IMR-90 (cell line): ENCODE results near the gene BIRC5.

Source experiments
- CHD1 ChIP-seq: IDR thresholded peaks from 2 replicates; pipeline ENCODE4 v1.6.1; 2012; ENCODE audit warnings: low read depth, low read length, improper control_type of control experiment
- FOS ChIP-seq: fragments of 150-350 bp; IDR thresholded peaks from 2 replicates; pipeline ENCODE4 v1.6.1; 2016; ENCODE audit warnings: low read depth, low read length
- MAFK ChIP-seq: IDR thresholded peaks from 2 replicates; pipeline ENCODE4 v1.6.1; 2012; ENCODE audit warnings: low read depth, low read length, improper control_type of control experiment
- MXI1 ChIP-seq: IDR thresholded peaks from 2 replicates; pipeline ENCODE4 v1.6.1; 2012; ENCODE audit warnings: low read depth, mild to moderate bottlenecking, low read length, moderate library complexity, borderline replicate concordance
- NFE2L2 ChIP-seq: fragments of 150-350 bp; IDR thresholded peaks from 2 replicates; pipeline ENCODE4 v1.6.1; 2016; ENCODE audit warnings: low read depth, mild to moderate bottlenecking, low read length
- POLR2A ChIP-seq: IDR thresholded peaks from 2 replicates; pipeline ENCODE4 v1.6.1; 2012; ENCODE audit warnings: mild to moderate bottlenecking, low read depth, low read length
- RAD21 ChIP-seq: IDR thresholded peaks from 2 replicates; pipeline ENCODE4 v1.6.1; 2012; ENCODE audit warnings: low read length, improper control_type of control experiment
- RFX5 ChIP-seq: IDR thresholded peaks from 2 replicates; pipeline ENCODE4 v1.8.0; 2012; ENCODE audit warnings: low read depth, mild to moderate bottlenecking, low read length, moderate library complexity
- SMC3 ChIP-seq: fragments of 150-350 bp; IDR thresholded peaks from 2 replicates; pipeline ENCODE4 v1.6.1; 2016; ENCODE audit warnings: low read depth, mild to moderate bottlenecking, antibody characterized with exemption, low read length, moderate library complexity
- USF2 ChIP-seq: fragments of 150-350 bp; IDR thresholded peaks from 2 replicates; pipeline ENCODE4 v1.6.1; 2017; ENCODE audit warnings: mild to moderate bottlenecking, antibody characterized with exemption, low read length, low read depth
- TF ChIP-seq, protein P1 (sequence below): conservative IDR thresholded peaks from 2 replicates; pipeline ENCODE4 v1.5.1; 2012; ENCODE audit warnings: mild to moderate bottlenecking, low read depth, low read length, improper control_type of control experiment

GRCh38 chr17:78263736-78264340 is 49.8 kb downstream of the BIRC5 start:
- TF ChIP-seq, protein P1, sequence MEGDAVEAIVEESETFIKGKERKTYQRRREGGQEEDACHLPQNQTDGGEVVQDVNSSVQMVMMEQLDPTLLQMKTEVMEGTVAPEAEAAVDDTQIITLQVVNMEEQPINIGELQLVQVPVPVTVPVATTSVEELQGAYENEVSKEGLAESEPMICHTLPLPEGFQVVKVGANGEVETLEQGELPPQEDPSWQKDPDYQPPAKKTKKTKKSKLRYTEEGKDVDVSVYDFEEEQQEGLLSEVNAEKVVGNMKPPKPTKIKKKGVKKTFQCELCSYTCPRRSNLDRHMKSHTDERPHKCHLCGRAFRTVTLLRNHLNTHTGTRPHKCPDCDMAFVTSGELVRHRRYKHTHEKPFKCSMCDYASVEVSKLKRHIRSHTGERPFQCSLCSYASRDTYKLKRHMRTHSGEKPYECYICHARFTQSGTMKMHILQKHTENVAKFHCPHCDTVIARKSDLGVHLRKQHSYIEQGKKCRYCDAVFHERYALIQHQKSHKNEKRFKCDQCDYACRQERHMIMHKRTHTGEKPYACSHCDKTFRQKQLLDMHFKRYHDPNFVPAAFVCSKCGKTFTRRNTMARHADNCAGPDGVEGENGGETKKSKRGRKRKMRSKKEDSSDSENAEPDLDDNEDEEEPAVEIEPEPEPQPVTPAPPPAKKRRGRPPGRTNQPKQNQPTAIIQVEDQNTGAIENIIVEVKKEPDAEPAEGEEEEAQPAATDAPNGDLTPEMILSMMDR, result no peak
- TF ChIP-seq RAD21 (no peak), MXI1 (no peak), MAFK (no peak), POLR2A (no peak), NFE2L2 (no peak), SMC3 (no peak), USF2 (no peak), CHD1 (no peak), FOS (no peak), RFX5 (no peak)
